Measurements from ENCODE around the gene HOXA10. TPM values are rescaled to one million over a fixed set of nuclear protein-coding genes. Genes with fewer than 3 reads are reported as not detected.
A peak's percentile ranks its signal among the peaks of the same experiment; 100 is the strongest.

HOXA10 gene
- polyA plus RNA-seq, 1 donor: 0.12 TPM

DNA sequence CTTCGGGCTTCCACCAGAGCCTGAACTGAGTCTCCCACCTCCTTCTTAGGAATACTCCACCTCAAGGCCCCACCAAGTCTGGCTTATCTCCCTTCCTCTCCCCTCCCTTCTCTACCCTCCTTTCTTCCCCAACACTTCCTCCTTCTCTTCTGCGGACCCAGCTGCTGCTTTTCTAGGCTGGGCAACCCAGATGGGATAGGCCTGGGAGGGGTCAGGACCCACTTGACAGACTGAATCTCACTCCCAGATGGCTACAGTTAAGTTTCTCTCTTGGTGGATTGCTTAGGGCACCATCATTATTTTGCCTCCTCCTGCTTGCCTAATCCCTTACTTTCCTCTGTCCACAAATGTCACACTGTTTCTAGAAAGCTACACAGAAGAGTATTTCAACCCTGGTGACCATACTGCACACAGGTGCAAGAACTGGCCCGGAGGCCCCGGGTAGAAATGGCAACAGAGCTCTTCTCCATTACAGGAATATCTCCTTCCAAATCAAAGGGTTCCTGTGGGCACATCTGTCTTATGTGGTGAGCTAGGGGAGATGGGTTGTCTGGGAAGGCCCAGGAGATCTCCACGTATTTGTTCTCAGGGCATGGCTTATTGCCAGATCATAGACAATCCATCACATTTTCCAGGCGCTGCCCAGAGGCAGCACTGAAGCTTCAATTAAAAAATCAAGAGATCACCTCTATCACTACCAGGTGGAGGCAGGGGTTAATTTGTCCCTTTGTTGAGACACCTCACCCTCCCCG is 16.1 kb upstream of the HOXA10 start:
- no peaks in the 10 kb centered on the region for H3K36me3 ChIP-seq (ENCODE audit: control insufficient read depth, insufficient read depth, low read length)
- H3K9me3 ChIP-seq (ENCODE audit: control insufficient read depth, low read depth, low read length): peaks cover 33% of the 10 kb centered on the region
- DNase-seq: no peak
- no peak overlapping the region for H3K27ac ChIP-seq (ENCODE audit: low read length)
- no peak overlapping the region for H3K4me3 ChIP-seq (ENCODE audit: low read length)
- peaks cover 100% of the 10 kb centered on the region for H3K27me3 ChIP-seq (ENCODE audit: control insufficient read depth, insufficient read depth, low read length)
- peaks cover 6% of the 10 kb centered on the region for H3K4me1 ChIP-seq (ENCODE audit: control insufficient read depth, insufficient read depth, low read length)
- WGBS (ENCODE audit: insufficient coverage, low lambda C conversion rate): no CpG with 5 or more reads among the region's 7 CpGs

GRCh38 chr7:27189295-27189996 is 15.3 kb upstream of the HOXA10 start:
- WGBS (ENCODE audit: insufficient coverage, low lambda C conversion rate): no CpG with 5 or more reads among the region's 22 CpGs
- Histone ChIP-seq H3K4me1 (ENCODE audit: control insufficient read depth, insufficient read depth, low read length) (peaks cover 9% of the 10 kb centered on the region), H3K36me3 (ENCODE audit: control insufficient read depth, insufficient read depth, low read length) (no peaks in the 10 kb centered on the region), H3K27ac (ENCODE audit: low read length) (no peak overlapping the region), H3K4me3 (ENCODE audit: low read length) (no peak overlapping the region), H3K27me3 (ENCODE audit: control insufficient read depth, insufficient read depth, low read length) (peaks cover 100% of the 10 kb centered on the region), H3K9me3 (ENCODE audit: control insufficient read depth, low read depth, low read length) (peaks cover 39% of the 10 kb centered on the region)
- DNase-seq: no peak

- Histone ChIP-seq H3K27ac (ENCODE audit: low read length) (no peak overlapping the region), H3K9me3 (ENCODE audit: control insufficient read depth, low read depth, low read length) (peaks cover 39% of the 10 kb centered on the region), H3K36me3 (ENCODE audit: control insufficient read depth, insufficient read depth, low read length) (no peaks in the 10 kb centered on the region), H3K4me3 (ENCODE audit: low read length) (no peak overlapping the region), H3K4me1 (ENCODE audit: control insufficient read depth, insufficient read depth, low read length) (peaks cover 13% of the 10 kb centered on the region), H3K27me3 (ENCODE audit: control insufficient read depth, insufficient read depth, low read length) (peaks cover 99% of the 10 kb centered on the region)
- no CpG with 5 or more reads among the region's 49 CpGs for WGBS (ENCODE audit: insufficient coverage, low lambda C conversion rate)
- DNase-seq: no peak
Measured at GRCh38 chr7:27188386-27189294, 14.5 kb upstream of the HOXA10 start.

GRCh38 chr7:27187475-27188385 is 13.6 kb upstream of the HOXA10 start:
- H3K4me1 ChIP-seq (ENCODE audit: control insufficient read depth, insufficient read depth, low read length): peaks cover 14% of the 10 kb centered on the region

DNA sequence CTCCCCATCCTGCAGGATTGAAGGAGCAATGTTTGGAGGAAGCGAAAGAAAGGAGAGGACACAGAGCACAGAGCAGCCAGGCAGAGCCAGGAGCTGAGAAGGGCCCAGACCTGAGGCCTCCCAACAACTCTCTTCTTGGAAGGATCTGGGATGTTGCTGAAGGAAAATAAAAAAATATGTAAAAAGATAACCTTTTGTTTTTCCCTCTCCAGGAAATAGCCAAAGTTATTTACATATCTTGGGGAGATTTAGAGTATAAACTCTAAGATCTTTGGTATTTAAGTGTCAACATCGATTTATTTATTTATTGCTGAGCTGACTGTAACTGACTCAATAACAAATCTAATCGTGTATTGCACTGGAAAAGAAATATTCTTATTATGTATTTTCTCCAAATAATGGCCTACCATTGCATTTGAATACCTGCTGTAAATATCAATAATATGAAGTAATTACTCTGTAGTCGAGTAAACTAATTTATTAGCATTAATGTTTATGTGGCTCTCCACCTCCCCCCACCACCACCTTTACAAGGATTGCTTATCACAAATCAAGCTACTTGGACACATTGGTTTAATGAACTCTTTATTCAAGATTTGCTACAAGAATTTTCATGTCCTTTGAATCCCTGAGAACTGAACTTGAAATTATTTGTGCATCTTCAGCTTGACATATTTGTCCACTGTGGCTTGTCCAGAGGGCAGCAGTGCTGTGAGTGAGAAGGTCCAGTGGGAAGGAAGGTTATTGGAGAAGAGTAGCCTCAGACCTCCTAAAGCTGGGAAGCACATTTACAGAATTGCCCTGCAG is 12.8 kb upstream of the HOXA10 start:
- Histone ChIP-seq H3K36me3 (ENCODE audit: control insufficient read depth, insufficient read depth, low read length) (no peaks in the 10 kb centered on the region), H3K4me1 (ENCODE audit: control insufficient read depth, insufficient read depth, low read length) (peaks cover 14% of the 10 kb centered on the region), H3K27me3 (ENCODE audit: control insufficient read depth, insufficient read depth, low read length) (peaks cover 99% of the 10 kb centered on the region), H3K9me3 (ENCODE audit: control insufficient read depth, low read depth, low read length) (peaks cover 36% of the 10 kb centered on the region), H3K27ac (ENCODE audit: low read length) (no peak overlapping the region), H3K4me3 (ENCODE audit: low read length) (no peak overlapping the region)
- no peak for DNase-seq
- 33% methylated on average over 1 of the region's 4 CpGs for WGBS (ENCODE audit: insufficient coverage, low lambda C conversion rate)

More at GRCh38 chr7:27187475-27188385, 13.6 kb upstream of the HOXA10 start:
- Histone ChIP-seq H3K27me3 (ENCODE audit: control insufficient read depth, insufficient read depth, low read length) (peaks cover 99% of the 10 kb centered on the region), H3K4me3 (ENCODE audit: low read length) (no peak overlapping the region), H3K27ac (ENCODE audit: low read length) (no peak overlapping the region), H3K9me3 (ENCODE audit: control insufficient read depth, low read depth, low read length) (peaks cover 41% of the 10 kb centered on the region), H3K36me3 (ENCODE audit: control insufficient read depth, insufficient read depth, low read length) (no peaks in the 10 kb centered on the region)
- WGBS (ENCODE audit: insufficient coverage, low lambda C conversion rate): 0% methylated on average over 1 of the region's 46 CpGs
- DNase-seq: no peak

DNA sequence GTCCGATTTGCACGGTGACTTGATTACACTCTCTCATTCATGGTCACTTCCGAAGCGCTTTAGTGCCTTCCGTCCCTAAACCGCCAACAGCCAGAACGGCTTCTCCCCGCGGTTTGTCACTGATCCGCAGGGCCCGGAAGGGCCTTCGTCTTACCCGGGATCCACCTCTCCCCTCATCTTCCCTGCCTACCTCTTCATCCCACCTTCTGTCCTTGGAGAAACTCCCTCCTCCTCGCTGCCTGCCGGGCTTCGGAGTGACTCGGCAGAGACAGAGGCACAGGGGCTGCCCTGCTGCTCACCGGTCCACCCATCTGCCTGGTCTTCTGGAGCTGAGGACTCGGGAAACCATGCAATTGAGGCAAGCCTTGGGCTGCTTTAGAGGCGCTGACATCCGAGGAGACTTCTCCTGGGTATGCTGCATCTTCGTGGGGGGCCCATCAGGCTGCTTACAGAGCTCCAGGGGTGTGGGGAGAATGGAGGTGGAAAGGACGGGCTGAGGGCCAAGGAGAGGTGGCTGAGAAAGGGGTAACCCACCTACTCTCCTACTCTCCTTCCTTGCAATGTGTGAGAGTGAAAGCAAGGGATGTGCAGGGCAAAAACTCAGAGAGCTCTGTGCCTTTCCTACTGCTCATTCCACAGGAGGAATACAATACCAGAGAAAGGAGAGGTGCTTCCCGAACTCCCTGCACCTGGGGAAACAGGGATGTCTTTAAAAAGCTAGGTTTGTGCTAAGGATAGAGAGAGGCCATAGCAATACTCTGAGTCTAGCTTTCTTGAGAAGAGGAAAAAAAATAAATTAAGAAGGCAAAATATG is 11.9 kb upstream of the HOXA10 start:
- Histone ChIP-seq H3K27me3 (ENCODE audit: control insufficient read depth, insufficient read depth, low read length) (peaks cover 98% of the 10 kb centered on the region), H3K9me3 (ENCODE audit: control insufficient read depth, low read depth, low read length) (peaks cover 34% of the 10 kb centered on the region), H3K36me3 (ENCODE audit: control insufficient read depth, insufficient read depth, low read length) (no peaks in the 10 kb centered on the region), H3K4me3 (ENCODE audit: low read length) (no peak overlapping the region), H3K27ac (ENCODE audit: low read length) (no peak overlapping the region), H3K4me1 (ENCODE audit: control insufficient read depth, insufficient read depth, low read length) (peaks cover 14% of the 10 kb centered on the region)
- no CpG with 5 or more reads among the region's 24 CpGs for WGBS (ENCODE audit: insufficient coverage, low lambda C conversion rate)
- no peak for DNase-seq

GRCh38 chr7:27185013-27185853 is 11.1 kb upstream of the HOXA10 start, which contains the start of gene HOXA11:
Gene HOXA11, minus strand, starts transcription at chr7:27185232. Its CDS starts 88 bp downstream, at chr7:27185144.
- Histone ChIP-seq H3K36me3 (ENCODE audit: control insufficient read depth, insufficient read depth, low read length) (no peaks in the 10 kb centered on the region), H3K4me3 (ENCODE audit: low read length) (no peak within 1 kb of the TSS), H3K4me1 (ENCODE audit: control insufficient read depth, insufficient read depth, low read length) (peaks cover 14% of the 10 kb centered on the region), H3K27ac (ENCODE audit: low read length) (no peak within 1 kb of the TSS), H3K27me3 (ENCODE audit: control insufficient read depth, insufficient read depth, low read length) (peaks cover 98% of the 10 kb centered on the region), H3K9me3 (ENCODE audit: control insufficient read depth, low read depth, low read length) (peaks cover 34% of the 10 kb centered on the region)
- 0% methylated on average over 2 of the region's 43 CpGs for WGBS (ENCODE audit: insufficient coverage, low lambda C conversion rate)
- DNase-seq: peak in 1 of 2 donors; percentile 20

DNA sequence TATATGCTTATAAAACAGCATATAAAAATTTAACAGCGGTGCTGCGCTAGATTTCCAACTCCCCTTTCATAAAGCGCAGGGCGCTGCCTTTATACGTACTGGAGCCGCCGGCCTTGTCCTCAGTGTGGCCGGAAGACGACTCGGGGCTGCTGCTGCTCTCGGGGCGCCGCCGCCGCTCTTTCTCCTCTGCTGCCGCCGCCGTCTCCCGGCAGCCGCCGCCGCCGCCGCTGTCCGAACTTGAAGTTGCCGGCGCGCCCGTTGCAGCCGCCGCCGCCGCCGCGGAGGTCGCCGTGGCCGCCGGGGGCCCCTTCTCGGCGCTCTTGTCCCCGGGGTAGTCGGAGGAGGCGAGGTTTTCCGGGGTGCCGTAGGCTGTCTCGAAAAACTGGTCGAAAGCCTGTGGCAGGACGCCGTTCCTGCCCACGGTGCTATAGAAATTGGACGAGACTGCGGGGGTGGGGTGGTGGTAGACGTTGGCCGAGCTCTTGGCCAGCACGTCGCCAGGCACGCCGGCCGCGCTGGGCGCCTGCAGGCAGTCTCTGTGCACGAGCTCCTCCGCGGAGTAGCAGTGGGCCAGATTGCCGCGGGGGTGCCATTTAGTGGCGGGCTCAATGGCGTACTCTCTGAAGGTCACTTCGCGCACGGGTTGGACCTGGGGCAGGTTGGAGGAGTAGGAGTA is 10.4 kb upstream of the HOXA10 start:
- Histone ChIP-seq H3K27me3 (ENCODE audit: control insufficient read depth, insufficient read depth, low read length) (peaks cover 98% of the 10 kb centered on the region), H3K4me3 (ENCODE audit: low read length) (no peak overlapping the region), H3K27ac (ENCODE audit: low read length) (no peak overlapping the region), H3K4me1 (ENCODE audit: control insufficient read depth, insufficient read depth, low read length) (peaks cover 14% of the 10 kb centered on the region), H3K36me3 (ENCODE audit: control insufficient read depth, insufficient read depth, low read length) (no peaks in the 10 kb centered on the region), H3K9me3 (ENCODE audit: control insufficient read depth, low read depth, low read length) (peaks cover 34% of the 10 kb centered on the region)
- peak in 1 of 2 donors; percentile 45 for DNase-seq
- no CpG with 5 or more reads among the region's 72 CpGs for WGBS (ENCODE audit: insufficient coverage, low lambda C conversion rate)

Data from large intestine (tissue), 3 donors.